ENCODE measurements around the gene MMP11.

GRCh38 chr22:23774114-23774921 is 1.7 kb downstream of the MMP11 start:
- no peak for TF ChIP-seq CTCF (IDR thresholded peaks at IDR 0.05; ENCODE audit: poor library complexity)
- TF ChIP-seq EZH2 (IDR thresholded peaks at IDR 0.05; ENCODE audit: borderline replicate concordance): no peak
